ENCODE results near the gene PHYKPL.

DNA sequence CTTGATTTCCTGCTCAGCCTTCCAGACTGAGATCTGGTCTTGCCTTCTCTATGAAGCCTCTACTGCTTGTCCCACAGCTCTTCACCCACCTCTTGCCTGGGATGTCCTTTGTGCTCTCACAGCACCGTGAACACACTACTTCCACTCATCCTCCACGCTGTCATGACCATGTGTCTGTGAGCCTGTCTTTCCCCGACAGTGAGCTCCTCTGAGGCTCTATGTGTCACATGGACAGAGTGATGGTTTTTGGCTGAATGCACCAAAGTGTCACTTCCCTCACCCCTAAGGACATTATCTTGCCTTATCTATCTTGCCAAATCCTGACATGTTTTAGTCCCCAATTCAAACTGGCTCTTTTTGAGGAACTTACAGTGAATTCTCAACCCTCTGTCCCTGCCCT lies 11.3 kb downstream of the PHYKPL start:
- TF ChIP-seq CTCF (IDR thresholded peaks at IDR 0.05) = no peak
- TF ChIP-seq EZH2phosphoT487 (IDR thresholded peaks at IDR 0.05) = no peak
- TF ChIP-seq EZH2 (IDR thresholded peaks at IDR 0.05) = no peak
